GM12865 (cell line): ENCODE measurements around the gene PANK3.
"Not testable (repeated sequence)": the region's sequence is repeated elsewhere in the genome, so short reads cannot be mapped to it uniquely, and the experiment has no call there.

Source experiments
- DNase-seq: peaks from one replicate; pipeline ENCODE4 v3.0.0; 2010; ENCODE audit warnings: low read depth
- H3K4me3 ChIP-seq: 2 replicates; pipeline ENCODE4 v1.5.1; 2011; ENCODE audit warnings: mild to moderate bottlenecking, low read depth, low read length, control low read depth
- CTCF ChIP-seq: IDR thresholded peaks from 2 replicates; pipeline ENCODE4 v1.5.1; 2011; ENCODE audit warnings: low read length, control low read depth, low read depth, inconsistent platforms; ENCODE audit not compliant: insufficient read depth; ENCODE audit errors: missing control alignments

PANK3 gene

DNA sequence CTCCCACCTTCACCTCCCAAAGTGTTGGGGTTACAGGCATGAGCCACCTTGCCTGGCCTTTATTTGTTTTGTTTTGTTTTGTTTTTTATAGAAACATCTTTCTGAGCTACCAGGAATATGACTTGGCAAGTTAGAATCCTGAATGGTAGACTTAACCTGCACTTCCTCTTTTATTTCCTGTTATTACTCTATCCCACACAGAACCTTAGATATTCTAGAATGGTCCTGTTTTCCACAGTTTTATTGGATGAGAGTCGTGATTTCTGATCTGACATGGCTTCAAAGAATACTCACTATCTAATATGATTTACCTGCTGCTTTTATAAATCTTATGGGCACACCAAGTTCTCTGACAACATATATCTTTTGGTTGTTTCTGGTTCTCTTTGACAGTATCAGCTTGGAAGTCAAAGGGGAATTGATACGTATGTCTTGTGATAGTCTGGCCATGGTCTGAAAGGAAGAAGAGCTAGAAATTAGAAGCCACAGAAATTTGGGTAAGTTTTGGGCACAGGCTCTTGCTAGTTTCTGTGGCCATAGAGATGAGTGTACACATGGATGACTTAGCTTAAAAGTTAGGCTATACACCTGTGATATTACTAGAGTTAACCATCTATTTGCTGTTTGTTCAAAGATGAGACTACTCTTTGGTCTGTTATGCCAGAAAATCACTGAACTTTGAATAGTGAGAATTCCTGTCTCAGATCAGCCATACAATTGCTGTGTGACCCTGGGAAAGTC, 4.7 kb upstream of the PANK3 start:
- no peak for TF ChIP-seq CTCF
- DNase-seq, result peak; percentile 86
- no peak overlapping the region for H3K4me3 ChIP-seq

DNA sequence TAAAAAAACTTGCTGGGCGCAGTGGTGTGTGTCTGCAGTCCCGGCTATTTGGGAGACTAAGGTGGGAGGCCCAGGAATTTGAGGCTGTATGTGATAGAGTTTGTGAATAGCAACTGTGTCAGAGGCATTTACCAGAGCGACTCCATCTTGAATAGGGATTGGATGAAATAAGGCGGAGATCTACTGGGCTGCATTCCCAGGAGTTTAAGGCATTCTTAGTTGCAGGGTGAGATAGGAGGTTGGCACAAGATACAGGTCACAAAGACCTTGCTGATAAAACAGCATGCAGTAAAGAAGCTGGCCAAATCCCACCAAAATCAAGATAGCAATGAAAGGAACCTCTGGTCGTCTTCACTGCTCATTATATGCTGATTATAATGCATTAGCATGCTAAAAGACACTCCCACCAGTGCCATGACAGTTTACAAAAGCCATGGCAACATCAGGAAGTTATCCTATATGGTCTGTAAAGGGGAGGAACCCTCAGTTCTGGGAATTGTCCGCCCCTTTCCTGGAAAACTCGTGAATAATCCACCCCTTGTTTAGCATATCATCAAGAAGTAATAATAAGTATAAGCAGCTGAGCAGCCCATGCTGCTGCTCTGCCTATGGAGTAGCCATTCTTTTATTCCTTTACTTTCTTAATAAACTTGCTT, 1.8 kb upstream of the PANK3 start:
- not testable (repeated sequence) for DNase-seq, H3K4me3 ChIP-seq

DNA sequence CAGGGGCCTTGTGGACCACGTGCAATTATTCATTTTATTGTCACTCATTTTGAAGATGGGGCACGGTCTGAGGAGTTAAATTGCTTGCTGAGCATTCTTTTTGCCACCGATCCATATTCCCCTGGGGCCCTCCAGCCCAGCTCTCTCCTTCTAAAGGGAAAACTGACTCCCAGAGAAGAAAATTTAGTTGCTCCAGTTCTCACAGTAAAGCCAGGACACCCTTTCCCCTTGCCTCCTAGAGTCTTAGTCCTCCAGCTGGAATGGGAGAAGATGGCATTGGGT, 1.0 kb upstream of the PANK3 start:
- no peak for TF ChIP-seq CTCF
- DNase-seq, result no peak
- H3K4me3 ChIP-seq, result peak overlapping the region; percentile 80

GRCh38 chr5:168579488-168580226, 489 bp upstream of the PANK3 start:
- H3K4me3 ChIP-seq, result peak overlapping the region; percentile 80
- peak; percentile 100 for DNase-seq
- no peak for TF ChIP-seq CTCF

DNA sequence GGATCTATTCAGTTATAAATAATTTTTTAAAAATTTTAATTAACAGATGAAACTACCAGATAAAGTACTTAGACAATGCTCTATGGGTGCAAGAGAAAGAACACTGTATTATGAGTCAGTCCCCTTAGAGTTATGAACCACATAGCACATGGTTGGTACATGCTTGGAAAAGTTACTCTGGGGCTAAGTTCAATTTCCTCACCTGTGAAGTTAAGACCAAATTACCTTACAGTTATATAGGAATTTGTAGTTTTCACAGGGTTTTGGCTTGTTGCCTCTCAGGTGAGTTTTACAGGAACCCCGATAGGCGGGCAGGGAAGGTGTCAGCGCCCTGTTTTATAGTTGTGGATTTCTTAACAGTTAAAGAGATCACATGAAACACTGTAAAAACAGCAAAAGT, 1.2 kb downstream of the PANK3 start:
- TF ChIP-seq CTCF, result no peak
- peak; percentile 11 for DNase-seq
- H3K4me3 ChIP-seq, result peak overlapping the region; percentile 80

GRCh38 chr5:168575391-168576372, 3.5 kb downstream of the PANK3 start:
- DNase-seq, result no peak
- no peak overlapping the region for H3K4me3 ChIP-seq
- TF ChIP-seq CTCF, result no peak

DNA sequence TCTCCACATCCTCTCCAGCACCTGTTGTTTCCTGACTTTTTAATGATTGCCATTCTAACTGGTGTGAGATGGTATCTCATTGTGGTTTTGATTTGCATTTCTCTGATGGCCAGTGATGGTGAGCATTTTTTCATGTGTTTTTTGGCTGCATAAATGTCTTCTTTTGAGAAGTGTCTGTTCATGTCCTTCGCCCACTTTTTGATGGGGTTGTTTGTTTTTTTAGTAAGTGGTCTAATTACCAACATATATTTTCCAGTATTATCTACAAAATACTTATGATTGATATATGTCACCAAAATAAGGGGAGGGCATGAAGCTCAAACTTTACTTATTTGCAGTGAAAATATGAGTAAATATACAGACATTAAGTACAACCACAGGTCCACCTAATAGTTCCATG, 5.0 kb downstream of the PANK3 start:
- not testable (repeated sequence) for DNase-seq, H3K4me3 ChIP-seq

- not testable (repeated sequence) for H3K4me3 ChIP-seq, DNase-seq
Measured at GRCh38 chr5:168573663-168574062, 5.5 kb downstream of the PANK3 start.
